K562 (cell line): ENCODE measurements around the gene EBI3. TPM values are rescaled to one million over a fixed set of nuclear protein-coding genes. Genes with fewer than 3 reads are reported as not detected.

Source experiments
- ARID1B ChIP-seq: fragments of 450-650 bp; IDR thresholded peaks from 2 replicates; pipeline ENCODE4 v1.6.1; 2016; ENCODE audit warnings: antibody characterized with exemption, mild to moderate bottlenecking, inconsistent platforms
- HIVEP1 ChIP-seq: fragments of 250-450 bp; sonication (Bioruptor Pico); IDR thresholded peaks from 2 replicates; pipeline ENCODE4 v1.4.0; 2020; ENCODE audit warnings: mild to moderate bottlenecking
- JUND ChIP-seq, 2 experiments: IDR thresholded peaks; 2 replicates in 1 of 2; 3 replicates in 1 of 2; pipeline ENCODE4 v1.6.1; 2011; ENCODE audit warnings: borderline replicate concordance in 2 of 2, low read depth in 2 of 2, low read length in 2 of 2, improper control_type of control experiment in 1 of 2, missing biosample characterization in 1 of 2, missing genetic modification characterization in 1 of 2, missing genetic modification reagents in 1 of 2
- SAP30 ChIP-seq: fragments of 200-600 bp; sonication (generic); IDR thresholded peaks from 2 replicates; pipeline ENCODE4 v1.6.1; 2012; ENCODE audit warnings: borderline replicate concordance, low read depth, mild to moderate bottlenecking, moderate library complexity, low read length, control low read depth, inconsistent platforms; ENCODE audit not compliant: insufficient read depth, poor library complexity, severe bottlenecking
- ZBTB17 ChIP-seq: fragments of 450-650 bp; formaldehyde crosslinking; IDR thresholded peaks from 2 replicates; pipeline ENCODE4 v1.4.0; 2020; ENCODE audit warnings: mild to moderate bottlenecking
- ZNF124 ChIP-seq: sonication (generic); formaldehyde crosslinking; IDR thresholded peaks from 2 replicates; pipeline ENCODE4 v1.8.1; 2022; ENCODE audit warnings: missing genetic modification reagents
- polyA plus RNA-seq, 8 experiments: library from polyadenylated mRNA; depleted of rRNA in 4 of 8; stranded (reverse) in 5 of 8; unstranded in 3 of 8; fragments of >200 nt; fragmentation: Nextera tagmentation in 2 of 8; fragmentation: Illumina TruSeq in 1 of 8; extraction: Ambion mirVana in 2 of 8; extraction: Trizol in 1 of 8; gene quantifications; 2 replicates each; pipeline versions ENCODE4 v1.2.1 to v1.2.3, GENCODE V29; 2011 to 2014; ENCODE audit warnings: inconsistent platforms in 1 of 8, missing spikeins in 1 of 8
- total RNA-seq, 7 experiments: library from RNA; depleted of rRNA in 6 of 7; stranded (reverse); fragments of >200 nt in 6 of 7; fragmentation: Illumina TruSeq in 2 of 7; extraction: Trizol in 2 of 7; gene quantifications; 2 replicates each; pipeline versions ENCODE4 v1.2.1 to v1.2.3, GENCODE V29; 2011 to 2021; ENCODE audit warnings: low replicate concordance in 1 of 7
- TF ChIP-seq, protein P1 (sequence below): fragments of 250-450 bp; sonication (Bioruptor Pico); IDR thresholded peaks from 2 replicates; pipeline ENCODE4 v1.5.0; 2022; ENCODE audit warnings: mild to moderate bottlenecking
- TF ChIP-seq, protein P2 (sequence below): fragments of 250-450 bp; sonication (Bioruptor Pico); IDR thresholded peaks from 2 replicates; pipeline ENCODE4 v1.9.0; 2021; ENCODE audit warnings: mild to moderate bottlenecking, inconsistent platforms
- TF ChIP-seq, protein P3 (sequence below): sonication (generic); formaldehyde crosslinking; IDR thresholded peaks from 2 replicates; pipeline ENCODE4 v1.8.0; 2022; ENCODE audit warnings: mild to moderate bottlenecking, low read depth, missing genetic modification reagents
- TF ChIP-seq, protein P4 (sequence below): sonication (generic); formaldehyde crosslinking; IDR thresholded peaks from 2 replicates; pipeline ENCODE4 v1.8.0; 2022; ENCODE audit warnings: missing genetic modification reagents, mild to moderate bottlenecking, moderate library complexity, borderline replicate concordance
- TF ChIP-seq, protein P5 (sequence below): fragments of 450-650 bp; IDR thresholded peaks from 2 replicates; pipeline ENCODE4 v1.6.1; 2014; ENCODE audit warnings: low read depth, mild to moderate bottlenecking, moderate library complexity, borderline replicate concordance
- TF ChIP-seq, protein P6 (sequence below): fragments of 450-650 bp; IDR thresholded peaks from 2 replicates; pipeline ENCODE4 v1.7.1; 2018; ENCODE audit warnings: mild to moderate bottlenecking, low read depth; ENCODE audit not compliant: partially characterized antibody

EBI3 gene
- total and polyA plus RNA-seq, 9 of the 15 experiments (the other 6 are each of a cell fraction or from before 2014, with no cell fraction given), result 0.08 to 0.35 (median 0.22) TPM; not detected in 6

DNA sequence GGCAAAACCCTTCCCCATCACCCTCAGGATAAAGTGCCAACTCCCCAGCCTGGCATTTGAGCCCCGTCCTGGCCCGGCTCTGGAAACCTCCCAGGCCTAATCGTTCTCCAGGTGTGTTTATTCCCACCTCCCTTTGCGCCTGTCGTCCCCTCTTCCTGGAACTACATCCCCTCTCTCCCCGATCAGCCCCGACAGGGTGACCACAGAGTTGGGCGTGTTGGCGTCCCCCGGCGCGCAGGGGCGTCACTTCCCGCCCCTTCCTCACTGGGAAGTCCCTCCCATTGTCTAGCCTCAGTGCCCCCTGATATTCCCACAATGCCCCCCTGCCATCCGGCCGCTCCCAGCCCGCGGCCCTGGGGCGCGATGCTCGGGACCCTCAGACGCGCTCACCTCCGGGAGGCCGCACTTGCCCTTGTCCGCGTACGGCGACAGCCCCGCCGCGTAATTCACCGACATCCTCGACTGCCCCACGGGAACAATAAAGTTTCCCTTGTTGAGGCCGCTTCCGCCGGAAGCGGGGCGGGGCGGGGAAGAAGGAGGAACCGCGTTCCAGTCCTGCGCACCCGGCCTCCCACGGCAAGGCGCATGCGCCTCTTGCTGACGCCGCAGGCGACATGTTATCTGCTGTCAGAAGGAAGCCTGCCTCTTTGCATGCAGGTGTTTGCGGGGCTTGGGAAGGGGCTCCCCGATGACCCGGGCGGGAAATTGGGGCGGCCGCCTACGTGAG, 47.1 kb upstream of the EBI3 start, which contains the start of the genes ANKRD24 and SIRT6 (continued):
- TF ChIP-seq, protein P1, sequence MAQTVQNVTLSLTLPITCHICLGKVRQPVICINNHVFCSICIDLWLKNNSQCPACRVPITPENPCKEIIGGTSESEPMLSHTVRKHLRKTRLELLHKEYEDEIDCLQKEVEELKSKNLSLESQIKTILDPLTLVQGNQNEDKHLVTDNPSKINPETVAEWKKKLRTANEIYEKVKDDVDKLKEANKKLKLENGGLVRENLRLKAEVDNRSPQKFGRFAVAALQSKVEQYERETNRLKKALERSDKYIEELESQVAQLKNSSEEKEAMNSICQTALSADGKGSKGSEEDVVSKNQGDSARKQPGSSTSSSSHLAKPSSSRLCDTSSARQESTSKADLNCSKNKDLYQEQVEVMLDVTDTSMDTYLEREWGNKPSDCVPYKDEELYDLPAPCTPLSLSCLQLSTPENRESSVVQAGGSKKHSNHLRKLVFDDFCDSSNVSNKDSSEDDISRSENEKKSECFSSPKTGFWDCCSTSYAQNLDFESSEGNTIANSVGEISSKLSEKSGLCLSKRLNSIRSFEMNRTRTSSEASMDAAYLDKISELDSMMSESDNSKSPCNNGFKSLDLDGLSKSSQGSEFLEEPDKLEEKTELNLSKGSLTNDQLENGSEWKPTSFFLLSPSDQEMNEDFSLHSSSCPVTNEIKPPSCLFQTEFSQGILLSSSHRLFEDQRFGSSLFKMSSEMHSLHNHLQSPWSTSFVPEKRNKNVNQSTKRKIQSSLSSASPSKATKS (CRISPR knock-in tag), result no peak
- TF ChIP-seq ZNF124 (CRISPR knock-in tag) (no peak), JUND (IDR thresholded peaks at IDR 0.05; ENCODE audit: borderline replicate concordance, low read depth, low read length) (peak; percentile 62), JUND (tag; IDR thresholded peaks at IDR 0.05; ENCODE audit: borderline replicate concordance, low read depth, low read length) (no peak; the same call in 2 of the 3 replicates), ARID1B (peak; percentile 14; the same call in 1 of the 2 replicates), ZBTB17 (CRISPR knock-in tag) (0 out of 2 replicates have a peak, but pooled peaks have one; percentile 22), SAP30 (no peak), HIVEP1 (CRISPR knock-in tag) (no peak)
- TF ChIP-seq, protein P2, sequence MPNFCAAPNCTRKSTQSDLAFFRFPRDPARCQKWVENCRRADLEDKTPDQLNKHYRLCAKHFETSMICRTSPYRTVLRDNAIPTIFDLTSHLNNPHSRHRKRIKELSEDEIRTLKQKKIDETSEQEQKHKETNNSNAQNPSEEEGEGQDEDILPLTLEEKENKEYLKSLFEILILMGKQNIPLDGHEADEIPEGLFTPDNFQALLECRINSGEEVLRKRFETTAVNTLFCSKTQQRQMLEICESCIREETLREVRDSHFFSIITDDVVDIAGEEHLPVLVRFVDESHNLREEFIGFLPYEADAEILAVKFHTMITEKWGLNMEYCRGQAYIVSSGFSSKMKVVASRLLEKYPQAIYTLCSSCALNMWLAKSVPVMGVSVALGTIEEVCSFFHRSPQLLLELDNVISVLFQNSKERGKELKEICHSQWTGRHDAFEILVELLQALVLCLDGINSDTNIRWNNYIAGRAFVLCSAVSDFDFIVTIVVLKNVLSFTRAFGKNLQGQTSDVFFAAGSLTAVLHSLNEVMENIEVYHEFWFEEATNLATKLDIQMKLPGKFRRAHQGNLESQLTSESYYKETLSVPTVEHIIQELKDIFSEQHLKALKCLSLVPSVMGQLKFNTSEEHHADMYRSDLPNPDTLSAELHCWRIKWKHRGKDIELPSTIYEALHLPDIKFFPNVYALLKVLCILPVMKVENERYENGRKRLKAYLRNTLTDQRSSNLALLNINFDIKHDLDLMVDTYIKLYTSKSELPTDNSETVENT (CRISPR knock-in tag), result peak; percentile 71; the same call in 1 of the 2 replicates
- TF ChIP-seq, protein P3, sequence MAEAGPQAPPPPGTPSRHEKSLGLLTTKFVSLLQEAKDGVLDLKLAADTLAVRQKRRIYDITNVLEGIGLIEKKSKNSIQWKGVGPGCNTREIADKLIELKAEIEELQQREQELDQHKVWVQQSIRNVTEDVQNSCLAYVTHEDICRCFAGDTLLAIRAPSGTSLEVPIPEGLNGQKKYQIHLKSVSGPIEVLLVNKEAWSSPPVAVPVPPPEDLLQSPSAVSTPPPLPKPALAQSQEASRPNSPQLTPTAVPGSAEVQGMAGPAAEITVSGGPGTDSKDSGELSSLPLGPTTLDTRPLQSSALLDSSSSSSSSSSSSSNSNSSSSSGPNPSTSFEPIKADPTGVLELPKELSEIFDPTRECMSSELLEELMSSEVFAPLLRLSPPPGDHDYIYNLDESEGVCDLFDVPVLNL (CRISPR knock-in tag), result no peak
- TF ChIP-seq, protein P4, sequence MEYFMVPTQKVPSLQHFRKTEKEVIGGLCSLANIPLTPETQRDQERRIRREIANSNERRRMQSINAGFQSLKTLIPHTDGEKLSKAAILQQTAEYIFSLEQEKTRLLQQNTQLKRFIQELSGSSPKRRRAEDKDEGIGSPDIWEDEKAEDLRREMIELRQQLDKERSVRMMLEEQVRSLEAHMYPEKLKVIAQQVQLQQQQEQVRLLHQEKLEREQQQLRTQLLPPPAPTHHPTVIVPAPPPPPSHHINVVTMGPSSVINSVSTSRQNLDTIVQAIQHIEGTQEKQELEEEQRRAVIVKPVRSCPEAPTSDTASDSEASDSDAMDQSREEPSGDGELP (CRISPR knock-in tag), result peak; percentile 73; the same call in 1 of the 2 replicates
- TF ChIP-seq, protein P5, sequence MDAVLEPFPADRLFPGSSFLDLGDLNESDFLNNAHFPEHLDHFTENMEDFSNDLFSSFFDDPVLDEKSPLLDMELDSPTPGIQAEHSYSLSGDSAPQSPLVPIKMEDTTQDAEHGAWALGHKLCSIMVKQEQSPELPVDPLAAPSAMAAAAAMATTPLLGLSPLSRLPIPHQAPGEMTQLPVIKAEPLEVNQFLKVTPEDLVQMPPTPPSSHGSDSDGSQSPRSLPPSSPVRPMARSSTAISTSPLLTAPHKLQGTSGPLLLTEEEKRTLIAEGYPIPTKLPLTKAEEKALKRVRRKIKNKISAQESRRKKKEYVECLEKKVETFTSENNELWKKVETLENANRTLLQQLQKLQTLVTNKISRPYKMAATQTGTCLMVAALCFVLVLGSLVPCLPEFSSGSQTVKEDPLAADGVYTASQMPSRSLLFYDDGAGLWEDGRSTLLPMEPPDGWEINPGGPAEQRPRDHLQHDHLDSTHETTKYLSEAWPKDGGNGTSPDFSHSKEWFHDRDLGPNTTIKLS, result peak; percentile 65
- TF ChIP-seq, protein P6, sequence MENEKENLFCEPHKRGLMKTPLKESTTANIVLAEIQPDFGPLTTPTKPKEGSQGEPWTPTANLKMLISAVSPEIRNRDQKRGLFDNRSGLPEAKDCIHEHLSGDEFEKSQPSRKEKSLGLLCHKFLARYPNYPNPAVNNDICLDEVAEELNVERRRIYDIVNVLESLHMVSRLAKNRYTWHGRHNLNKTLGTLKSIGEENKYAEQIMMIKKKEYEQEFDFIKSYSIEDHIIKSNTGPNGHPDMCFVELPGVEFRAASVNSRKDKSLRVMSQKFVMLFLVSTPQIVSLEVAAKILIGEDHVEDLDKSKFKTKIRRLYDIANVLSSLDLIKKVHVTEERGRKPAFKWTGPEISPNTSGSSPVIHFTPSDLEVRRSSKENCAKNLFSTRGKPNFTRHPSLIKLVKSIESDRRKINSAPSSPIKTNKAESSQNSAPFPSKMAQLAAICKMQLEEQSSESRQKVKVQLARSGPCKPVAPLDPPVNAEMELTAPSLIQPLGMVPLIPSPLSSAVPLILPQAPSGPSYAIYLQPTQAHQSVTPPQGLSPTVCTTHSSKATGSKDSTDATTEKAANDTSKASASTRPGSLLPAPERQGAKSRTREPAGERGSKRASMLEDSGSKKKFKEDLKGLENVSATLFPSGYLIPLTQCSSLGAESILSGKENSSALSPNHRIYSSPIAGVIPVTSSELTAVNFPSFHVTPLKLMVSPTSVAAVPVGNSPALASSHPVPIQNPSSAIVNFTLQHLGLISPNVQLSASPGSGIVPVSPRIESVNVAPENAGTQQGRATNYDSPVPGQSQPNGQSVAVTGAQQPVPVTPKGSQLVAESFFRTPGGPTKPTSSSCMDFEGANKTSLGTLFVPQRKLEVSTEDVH, result peak; percentile 89
